ENCODE results near the gene HESX1. TPM values are rescaled to one million over a fixed set of nuclear protein-coding genes. Genes with fewer than 3 reads are reported as not detected.

HESX1 gene
- total RNA-seq, 1 experiment from 2014 or later: 5.6 TPM

DNA sequence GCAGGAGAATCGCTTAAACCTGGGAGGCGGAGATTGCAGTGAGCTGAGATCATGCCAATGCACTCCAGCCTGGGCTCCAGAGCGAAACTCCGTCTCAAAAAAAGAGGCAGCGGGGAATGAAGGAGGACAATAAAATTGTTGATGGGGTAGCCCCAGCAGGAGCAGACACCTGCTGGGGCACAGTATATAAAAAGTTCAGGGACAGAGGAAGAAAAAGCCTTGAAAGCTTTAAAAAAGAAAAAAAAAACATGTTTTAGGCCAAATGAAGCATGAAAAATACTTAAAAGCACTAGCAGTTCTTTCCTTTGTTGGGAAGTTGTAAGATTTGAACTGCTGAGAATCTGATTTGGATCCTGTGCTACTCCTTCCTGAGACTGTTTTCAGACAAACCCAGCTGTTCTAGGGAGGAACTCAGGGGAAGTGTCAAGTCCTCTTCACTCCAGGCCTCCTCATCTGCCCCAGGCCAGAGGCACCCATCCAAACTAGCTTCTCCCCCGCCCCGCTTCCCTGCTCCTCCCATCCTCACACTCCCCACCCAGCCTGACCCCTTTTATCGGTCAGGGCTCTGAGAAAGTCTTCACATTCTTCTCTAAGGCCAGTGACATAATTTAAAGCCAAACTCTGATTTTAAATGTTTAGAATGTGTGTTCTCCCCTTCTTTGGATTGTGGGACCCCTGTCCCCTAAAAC lies 39.6 kb downstream of the HESX1 start:
- Mint-ChIP-seq H3K4me3 (peak overlapping the region; percentile 57), H3K4me1 (peaks cover 82% of the 10 kb centered on the region), H3K27me3 (ENCODE audit: low read depth) (peaks cover 16% of the 10 kb centered on the region), H3K27ac (peak overlapping the region; percentile 96), H3K9me3 (no peaks in the 10 kb centered on the region), H3K36me3 (no peaks in the 10 kb centered on the region)
- TF ChIP-seq ZBTB21 (CRISPR knock-in tag; IDR thresholded peaks at IDR 0.05; ENCODE audit: borderline replicate concordance) (0 out of 2 replicates have a peak, but pooled peaks have one; percentile 23), ZBTB43 (CRISPR knock-in tag; IDR thresholded peaks at IDR 0.05) (no peak), CTCF (IDR thresholded peaks at IDR 0.05) (no peak), PRRX2 (CRISPR knock-in tag; IDR thresholded peaks at IDR 0.05) (no peak), HMGXB4 (CRISPR knock-in tag; IDR thresholded peaks at IDR 0.05) (no peak), IRF2 (CRISPR knock-in tag; IDR thresholded peaks at IDR 0.05; ENCODE audit: borderline replicate concordance, low read depth) (no peak)
- TF ChIP-seq, protein P1, sequence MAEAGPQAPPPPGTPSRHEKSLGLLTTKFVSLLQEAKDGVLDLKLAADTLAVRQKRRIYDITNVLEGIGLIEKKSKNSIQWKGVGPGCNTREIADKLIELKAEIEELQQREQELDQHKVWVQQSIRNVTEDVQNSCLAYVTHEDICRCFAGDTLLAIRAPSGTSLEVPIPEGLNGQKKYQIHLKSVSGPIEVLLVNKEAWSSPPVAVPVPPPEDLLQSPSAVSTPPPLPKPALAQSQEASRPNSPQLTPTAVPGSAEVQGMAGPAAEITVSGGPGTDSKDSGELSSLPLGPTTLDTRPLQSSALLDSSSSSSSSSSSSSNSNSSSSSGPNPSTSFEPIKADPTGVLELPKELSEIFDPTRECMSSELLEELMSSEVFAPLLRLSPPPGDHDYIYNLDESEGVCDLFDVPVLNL (CRISPR knock-in tag; IDR thresholded peaks at IDR 0.05; ENCODE audit: borderline replicate concordance, low read depth): no peak
- POLR2A ChIA-PET: interaction anchor here (0.6 to 2.7 kb wide), 5 partner anchors 8 to 58 kb away, joined by 3 to 22 read pairs (median 3); no protein-coding TSS in a partner anchor
- ATAC-seq (peak; percentile 10), DNase-seq (ENCODE audit: low spot score) (no peak)
- CTCF ChIA-PET: interaction anchor here (0.8 to 2.3 kb wide), 14 partner anchors 8 to 60 kb away, joined by 3 to 20 read pairs (median 5); no protein-coding TSS in a partner anchor

GRCh38 chr3:57158813-57159738 lies 40.7 kb downstream of the HESX1 start:
- H3K27ac Mint-ChIP-seq: peak overlapping the region; percentile 96
- H3K4me1 Mint-ChIP-seq: peaks cover 93% of the 10 kb centered on the region
- peaks cover 16% of the 10 kb centered on the region for H3K27me3 Mint-ChIP-seq (ENCODE audit: low read depth)
- POLR2A ChIA-PET: interaction anchor here (0.6 to 2.7 kb wide), 5 partner anchors 14 to 38 kb away, joined by 3 to 22 read pairs (median 5); no protein-coding TSS in a partner anchor
- H3K9me3 Mint-ChIP-seq: no peaks in the 10 kb centered on the region
- ATAC-seq (peak; percentile 65), DNase-seq (ENCODE audit: low spot score) (peak; percentile 31)
- peak overlapping the region; percentile 22 for H3K4me3 Mint-ChIP-seq
- H3K36me3 Mint-ChIP-seq: no peaks in the 10 kb centered on the region
- CTCF ChIA-PET: interaction anchor here (0.6 to 2.3 kb wide), 15 partner anchors 10 to 364 kb away, joined by 3 to 20 read pairs (median 4); no protein-coding TSS in a partner anchor
- TF ChIP-seq, protein P2, sequence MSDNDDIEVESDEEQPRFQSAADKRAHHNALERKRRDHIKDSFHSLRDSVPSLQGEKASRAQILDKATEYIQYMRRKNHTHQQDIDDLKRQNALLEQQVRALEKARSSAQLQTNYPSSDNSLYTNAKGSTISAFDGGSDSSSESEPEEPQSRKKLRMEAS (CRISPR knock-in tag; IDR thresholded peaks at IDR 0.05): peak; percentile 38; the same call in 1 of the 2 replicates
- TF ChIP-seq ZNF423 (CRISPR knock-in tag; IDR thresholded peaks at IDR 0.05) (peak; percentile 27; the same call in 1 of the 2 replicates), CBFB (CRISPR knock-in tag; IDR thresholded peaks at IDR 0.05; ENCODE audit: low read depth) (no peak), MXD4 (CRISPR knock-in tag; IDR thresholded peaks at IDR 0.05; ENCODE audit: borderline replicate concordance) (no peak), SMAD3 (CRISPR knock-in tag; IDR thresholded peaks at IDR 0.05; ENCODE audit: borderline replicate concordance) (peak; percentile 76; the same call in 1 of the 2 replicates), ZNF121 (CRISPR knock-in tag; IDR thresholded peaks at IDR 0.05) (peak; percentile 71), AFF4 (CRISPR knock-in tag; IDR thresholded peaks at IDR 0.05; ENCODE audit: borderline replicate concordance) (0 out of 2 replicates have a peak, but pooled peaks have one; percentile 19), ETV6 (CRISPR knock-in tag; IDR thresholded peaks at IDR 0.05) (peak; percentile 91), TEAD1 (CRISPR knock-in tag; IDR thresholded peaks at IDR 0.05) (peak; percentile 94), CREB1 (CRISPR knock-in tag; IDR thresholded peaks at IDR 0.05) (0 out of 2 replicates have a peak, but pooled peaks have one; percentile 41)
- TF ChIP-seq, protein P3, sequence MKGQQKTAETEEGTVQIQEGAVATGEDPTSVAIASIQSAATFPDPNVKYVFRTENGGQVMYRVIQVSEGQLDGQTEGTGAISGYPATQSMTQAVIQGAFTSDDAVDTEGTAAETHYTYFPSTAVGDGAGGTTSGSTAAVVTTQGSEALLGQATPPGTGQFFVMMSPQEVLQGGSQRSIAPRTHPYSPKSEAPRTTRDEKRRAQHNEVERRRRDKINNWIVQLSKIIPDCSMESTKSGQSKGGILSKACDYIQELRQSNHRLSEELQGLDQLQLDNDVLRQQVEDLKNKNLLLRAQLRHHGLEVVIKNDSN (CRISPR knock-in tag; IDR thresholded peaks at IDR 0.05): peak; percentile 44; the same call in 1 of the 2 replicates

Measured in WTC11 (cell line).